GM12878 (cell line): ENCODE data around the gene PPP4C. TPM values are rescaled to one million over a fixed set of nuclear protein-coding genes. Genes with fewer than 3 reads are reported as not detected.

ENCODE experiments used
- ATAC-seq: fragments of 200-7000 bp; cut with Tn5 transposase; 3 replicates; pipeline ENCODE4 v1.9.1; 2020; ENCODE audit warnings: mild to moderate bottlenecking, moderate library complexity
- BruUV-seq: library from RNA; stranded (reverse); fragments of 400-500 nt; replicated peaks from 2 replicates; lab custom pipeline; 2021; lab: Mats Ljungman, UMichigan
- CTCF ChIA-PET: fragments of 300-600 bp; sonication (Branson Sonifier 250); formaldehyde crosslinking; extraction: SDS; loops from one replicate; lab custom pipeline; 2021; ENCODE audit warnings: inconsistent platforms; lab: Yijun Ruan, JAX
- POLR2A ChIA-PET: fragments of 350-600 bp; formaldehyde crosslinking; extraction: SDS; loops from one replicate; lab custom pipeline; 2021; ENCODE audit warnings: inconsistent platforms; lab: Charles Lee
- RAD21 ChIA-PET: fragments of 300-600 bp; sonication (Branson Sonifier 250); formaldehyde crosslinking; loops from one replicate; lab custom pipeline; 2023; ENCODE audit warnings: antibody characterized with exemption; ENCODE audit not compliant: unreplicated experiment; lab: Charles Lee
- SMC1A ChIA-PET: fragments of 300-600 bp; sonication (Branson Sonifier 250); formaldehyde crosslinking; loops from one replicate; lab custom pipeline; 2023; ENCODE audit not compliant: unreplicated experiment, uncharacterized antibody; lab: Charles Lee
- DNase-seq: peaks from one replicate; pipeline ENCODE4 v3.0.0-alpha.2; 2011; ENCODE audit warnings: low read depth, low spot score
- FAIRE-seq: peaks from 3 replicates; lab custom pipeline; 2011; peaks lifted over from hg19 to GRCh38; lab: Jason Lieb, UNC
- H2AFZ ChIP-seq: 2 replicates; pipeline ENCODE4 v1.6.0; 2011; ENCODE audit warnings: low read depth, low read length, control low read depth; ENCODE audit not compliant: control insufficient read depth
- H3K27ac ChIP-seq: 2 replicates; pipeline ENCODE4 v1.5.1; 2011; ENCODE audit warnings: control low read depth; ENCODE audit not compliant: control insufficient read depth, insufficient read depth
- H3K27me3 ChIP-seq, 2 experiments: replicated peaks in 1 of 2; 2 replicates each; pipeline versions ENCODE4 v1.6.0 to v1.6.1; 2011; ENCODE audit warnings: low read length in 1 of 2; ENCODE audit not compliant: control insufficient read depth in 2 of 2, insufficient read depth in 2 of 2
- H3K36me3 ChIP-seq, 2 experiments: 2 replicates each; pipeline ENCODE4 v1.5.1; 2011; ENCODE audit warnings: low read length in 1 of 2; ENCODE audit not compliant: control insufficient read depth in 2 of 2, insufficient read depth in 2 of 2
- H3K4me1 ChIP-seq: 2 replicates; pipeline ENCODE4 v1.6.1; 2011; ENCODE audit warnings: mild to moderate bottlenecking, low read length, moderate library complexity, mixed read lengths; ENCODE audit not compliant: control insufficient read depth, insufficient read depth
- H3K4me2 ChIP-seq: 2 replicates; pipeline ENCODE4 v1.6.0; 2011; ENCODE audit warnings: control low read depth; ENCODE audit not compliant: control insufficient read depth, insufficient read depth
- H3K4me3 ChIP-seq: fragments of 200-600 bp; sonication (generic); 2 replicates; pipeline ENCODE4 v1.5.1; 2016
- H3K79me2 ChIP-seq: 2 replicates; pipeline ENCODE4 v1.6.0; 2011; ENCODE audit warnings: low read length; ENCODE audit not compliant: control insufficient read depth, insufficient read depth
- H3K9ac ChIP-seq: 2 replicates; pipeline ENCODE4 v1.8.0; 2011; ENCODE audit warnings: low read length, control low read depth, mixed read lengths; ENCODE audit not compliant: control insufficient read depth, insufficient read depth
- H3K9me3 ChIP-seq: replicated peaks from 3 replicates; pipeline ENCODE4 v1.5.1; 2011; ENCODE audit warnings: mild to moderate bottlenecking, low read length; ENCODE audit not compliant: control insufficient read depth, insufficient read depth
- H4K20me1 ChIP-seq: 2 replicates; pipeline ENCODE4 v1.6.0; 2011; ENCODE audit not compliant: control insufficient read depth, insufficient read depth
- ATF3 ChIP-seq: IDR thresholded peaks from 2 replicates; pipeline ENCODE4 v1.6.1; 2011; ENCODE audit warnings: low read depth, mild to moderate bottlenecking, low read length, moderate library complexity, borderline replicate concordance; ENCODE audit errors: extremely low read depth
- CEBPZ ChIP-seq: fragments of 150-350 bp; IDR thresholded peaks from 2 replicates; pipeline ENCODE4 v1.6.1; 2016; ENCODE audit warnings: low read depth, low read length
- EZH2 ChIP-seq: IDR thresholded peaks from 2 replicates; pipeline ENCODE4 v1.6.1; 2012; ENCODE audit warnings: low read depth, mild to moderate bottlenecking, control low read depth, inconsistent platforms, low read length, borderline replicate concordance; ENCODE audit not compliant: control insufficient read depth
- KLF5 ChIP-seq: fragments of 450-650 bp; IDR thresholded peaks from 2 replicates; pipeline ENCODE4 v1.6.1; 2014; ENCODE audit warnings: mild to moderate bottlenecking; ENCODE audit not compliant: partially characterized antibody
- PBX3 ChIP-seq: IDR thresholded peaks from 2 replicates; pipeline ENCODE4 v1.6.1; 2011; ENCODE audit warnings: mild to moderate bottlenecking, low read depth, low read length, moderate library complexity; ENCODE audit not compliant: insufficient replicate concordance
- TCF12 ChIP-seq: IDR thresholded peaks from 2 replicates; pipeline ENCODE4 v1.6.1; 2011; ENCODE audit warnings: low read depth, mild to moderate bottlenecking, low read length
- YBX1 ChIP-seq: fragments of 450-650 bp; IDR thresholded peaks from 2 replicates; pipeline ENCODE4 v1.6.1; 2016; ENCODE audit warnings: antibody characterized with exemption
- WGBS: methylation state at CpG from one replicate; pipeline ENCODE4 v1.1.6; 2016; ENCODE audit warnings: low lambda C conversion rate; ENCODE audit not compliant: insufficient replicate concordance, insufficient coverage; ENCODE audit errors: missing lambda C conversion rate; 5-methylcytosine and 5-hydroxymethylcytosine counted together
- in situ Hi-C: fragments of 300-500 bp; cut with MboI; formaldehyde crosslinking; loops from 9 replicates; pipeline ENCODE4 v1.14.3; 2018; ENCODE audit warnings: mixed read lengths
- intact Hi-C: fragments of 100-400 bp; cut with micrococcal nuclease; formaldehyde crosslinking; loops from one replicate; pipeline ENCODE4 v1.14.2; 2022; ENCODE audit not compliant: unreplicated experiment
- polyA plus RNA-seq, 11 experiments: library from polyadenylated mRNA; depleted of rRNA in 4 of 11; unstranded in 6 of 11; stranded (reverse) in 5 of 11; fragments of >200 nt; fragmentation: Nextera tagmentation in 4 of 11; fragmentation: Illumina TruSeq in 1 of 11; extraction: Ambion mirVana in 4 of 11; extraction: Trizol in 1 of 11; gene quantifications; 1 replicate in 1 of 11; 2 replicates in 10 of 11; pipeline versions ENCODE4 v1.2.1 to v1.2.3, GENCODE V29; 2011 to 2016; ENCODE audit warnings: inconsistent platforms in 2 of 11, missing spikeins in 2 of 11, low read depth in 1 of 11
- total RNA-seq, 4 experiments: library from RNA; depleted of rRNA in 3 of 4; stranded (reverse); fragments of >200 nt in 3 of 4; fragmentation: Illumina TruSeq in 1 of 4; extraction: Trizol in 1 of 4; gene quantifications; 2 replicates each; pipeline versions ENCODE4 v1.2.1 to v1.2.3, GENCODE V29; 2013 to 2021
- TF ChIP-seq, protein P1 (sequence below): fragments of 450-650 bp; IDR thresholded peaks from 2 replicates; pipeline ENCODE4 v1.6.1; 2017; ENCODE audit warnings: antibody characterized with exemption, mild to moderate bottlenecking, moderate library complexity
- TF ChIP-seq, protein P2 (sequence below): fragments of 450-650 bp; IDR thresholded peaks from 2 replicates; pipeline ENCODE4 v1.6.1; 2017; ENCODE audit warnings: mild to moderate bottlenecking, moderate library complexity

The PPP4C gene
- total and polyA plus RNA-seq, 10 of the 15 experiments (the other 5 are each of a cell fraction or from before 2014, with no cell fraction given), result 2.7 to 240 (median 124) TPM

- TF ChIP-seq CEBPZ, result no peak
Measured at GRCh38 chr16:30085247-30085646, 9.5 kb downstream of the PPP4C start (continued).

DNA sequence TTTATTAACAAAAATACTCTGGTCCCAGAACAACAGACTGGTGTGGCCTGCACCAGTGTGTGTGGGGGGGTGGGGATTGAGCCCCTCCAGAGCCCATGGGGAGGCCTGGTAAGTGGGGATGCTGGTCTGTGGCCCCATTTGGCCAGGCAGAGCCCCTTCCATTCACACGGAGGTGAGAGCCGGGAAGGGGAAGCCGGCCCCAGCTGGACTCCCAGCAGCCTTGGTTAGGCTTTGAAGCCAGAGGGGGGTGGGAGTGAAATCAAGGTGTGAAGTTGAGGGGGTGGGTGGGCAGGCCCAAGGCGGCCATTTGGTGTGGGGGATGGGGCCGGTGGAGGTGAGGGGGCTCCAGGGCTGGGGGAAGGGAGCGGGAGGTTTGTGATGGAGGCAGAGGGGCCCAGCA is 10.0 kb downstream of the PPP4C start:
- no peak overlapping the region for H3K4me2 ChIP-seq
- H3K4me3 ChIP-seq, result no peak overlapping the region
- BruUV-seq, result no TSS peak
- WGBS, result 100% methylated on average over 5 of the region's 6 CpGs
- no peaks in the 10 kb centered on the region for H3K4me1 ChIP-seq
- H3K27me3 ChIP-seq, result no peaks in the 10 kb centered on the region
- in situ Hi-C loops, result loop anchor here (25.0 kb wide), 1 partner anchor 1801 kb away; no protein-coding TSS in a partner anchor
- intact Hi-C loops, result no loop called here
- ChIA-PET RAD21 (no interaction called here), POLR2A (interaction anchor here (0.5 kb wide), 1 partner anchor 27 kb away, joined by 3 read pairs; no protein-coding TSS in a partner anchor), SMC1A (no interaction called here)
- H3K27ac ChIP-seq, result no peak overlapping the region
- no peak overlapping the region for H3K9ac ChIP-seq
- FAIRE-seq, result no peak
- TF ChIP-seq PBX3 (no peak), EZH2 (no peak), YBX1 (no peak), KLF5 (no peak), TCF12 (no peak), ATF3 (no peak)
- TF ChIP-seq, protein P1, sequence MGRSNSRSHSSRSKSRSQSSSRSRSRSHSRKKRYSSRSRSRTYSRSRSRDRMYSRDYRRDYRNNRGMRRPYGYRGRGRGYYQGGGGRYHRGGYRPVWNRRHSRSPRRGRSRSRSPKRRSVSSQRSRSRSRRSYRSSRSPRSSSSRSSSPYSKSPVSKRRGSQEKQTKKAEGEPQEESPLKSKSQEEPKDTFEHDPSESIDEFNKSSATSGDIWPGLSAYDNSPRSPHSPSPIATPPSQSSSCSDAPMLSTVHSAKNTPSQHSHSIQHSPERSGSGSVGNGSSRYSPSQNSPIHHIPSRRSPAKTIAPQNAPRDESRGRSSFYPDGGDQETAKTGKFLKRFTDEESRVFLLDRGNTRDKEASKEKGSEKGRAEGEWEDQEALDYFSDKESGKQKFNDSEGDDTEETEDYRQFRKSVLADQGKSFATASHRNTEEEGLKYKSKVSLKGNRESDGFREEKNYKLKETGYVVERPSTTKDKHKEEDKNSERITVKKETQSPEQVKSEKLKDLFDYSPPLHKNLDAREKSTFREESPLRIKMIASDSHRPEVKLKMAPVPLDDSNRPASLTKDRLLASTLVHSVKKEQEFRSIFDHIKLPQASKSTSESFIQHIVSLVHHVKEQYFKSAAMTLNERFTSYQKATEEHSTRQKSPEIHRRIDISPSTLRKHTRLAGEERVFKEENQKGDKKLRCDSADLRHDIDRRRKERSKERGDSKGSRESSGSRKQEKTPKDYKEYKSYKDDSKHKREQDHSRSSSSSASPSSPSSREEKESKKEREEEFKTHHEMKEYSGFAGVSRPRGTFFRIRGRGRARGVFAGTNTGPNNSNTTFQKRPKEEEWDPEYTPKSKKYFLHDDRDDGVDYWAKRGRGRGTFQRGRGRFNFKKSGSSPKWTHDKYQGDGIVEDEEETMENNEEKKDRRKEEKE, result no peak
- TF ChIP-seq, protein P2, sequence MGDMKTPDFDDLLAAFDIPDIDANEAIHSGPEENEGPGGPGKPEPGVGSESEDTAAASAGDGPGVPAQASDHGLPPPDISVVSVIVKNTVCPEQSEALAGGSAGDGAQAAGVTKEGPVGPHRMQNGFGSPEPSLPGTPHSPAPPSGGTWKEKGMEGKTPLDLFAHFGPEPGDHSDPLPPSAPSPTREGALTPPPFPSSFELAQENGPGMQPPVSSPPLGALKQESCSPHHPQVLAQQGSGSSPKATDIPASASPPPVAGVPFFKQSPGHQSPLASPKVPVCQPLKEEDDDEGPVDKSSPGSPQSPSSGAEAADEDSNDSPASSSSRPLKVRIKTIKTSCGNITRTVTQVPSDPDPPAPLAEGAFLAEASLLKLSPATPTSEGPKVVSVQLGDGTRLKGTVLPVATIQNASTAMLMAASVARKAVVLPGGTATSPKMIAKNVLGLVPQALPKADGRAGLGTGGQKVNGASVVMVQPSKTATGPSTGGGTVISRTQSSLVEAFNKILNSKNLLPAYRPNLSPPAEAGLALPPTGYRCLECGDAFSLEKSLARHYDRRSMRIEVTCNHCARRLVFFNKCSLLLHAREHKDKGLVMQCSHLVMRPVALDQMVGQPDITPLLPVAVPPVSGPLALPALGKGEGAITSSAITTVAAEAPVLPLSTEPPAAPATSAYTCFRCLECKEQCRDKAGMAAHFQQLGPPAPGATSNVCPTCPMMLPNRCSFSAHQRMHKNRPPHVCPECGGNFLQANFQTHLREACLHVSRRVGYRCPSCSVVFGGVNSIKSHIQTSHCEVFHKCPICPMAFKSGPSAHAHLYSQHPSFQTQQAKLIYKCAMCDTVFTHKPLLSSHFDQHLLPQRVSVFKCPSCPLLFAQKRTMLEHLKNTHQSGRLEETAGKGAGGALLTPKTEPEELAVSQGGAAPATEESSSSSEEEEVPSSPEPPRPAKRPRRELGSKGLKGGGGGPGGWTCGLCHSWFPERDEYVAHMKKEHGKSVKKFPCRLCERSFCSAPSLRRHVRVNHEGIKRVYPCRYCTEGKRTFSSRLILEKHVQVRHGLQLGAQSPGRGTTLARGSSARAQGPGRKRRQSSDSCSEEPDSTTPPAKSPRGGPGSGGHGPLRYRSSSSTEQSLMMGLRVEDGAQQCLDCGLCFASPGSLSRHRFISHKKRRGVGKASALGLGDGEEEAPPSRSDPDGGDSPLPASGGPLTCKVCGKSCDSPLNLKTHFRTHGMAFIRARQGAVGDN, result no peak
- TF ChIP-seq, all 136 proteins: peak for 0
- CTCF ChIA-PET, result no interaction called here
- ATAC-seq, result no peak
- Histone ChIP-seq H3K9me3 (no peaks in the 10 kb centered on the region), H3K79me2 (no peaks in the 10 kb centered on the region; the same call in 1 of the 2 replicates), H4K20me1 (no peaks in the 10 kb centered on the region), H3K36me3 (peaks cover 23 to 32% of the 10 kb centered on the region in 2 experiments; a peak in 3 of 4 replicates), H2AFZ (no peak overlapping the region)
- DNase-seq, result no peak
